Vagina (tissue), 2 donors: ENCODE measurements around the gene TMEM236. TPM values are rescaled to one million over a fixed set of nuclear protein-coding genes. Genes with fewer than 3 reads are reported as not detected.

Experiments
- DNase-seq, 2 donors: peaks; one replicate each; pipeline ENCODE4 v3.0.0-alpha.2; 2017; ENCODE audit errors: extremely low spot score in 2 of 2
- H3K27ac ChIP-seq: fragments of 200-600 bp; sonication (generic); one replicate; pipeline ENCODE4 v1.5.1; 2019
- H3K27me3 ChIP-seq: fragments of 200-600 bp; sonication (generic); one replicate; pipeline ENCODE4 v1.5.1; 2019
- H3K36me3 ChIP-seq, 2 donors: fragments of 200-600 bp; sonication (generic); one replicate each; pipeline ENCODE4 v1.5.1; 2017 to 2019
- H3K4me1 ChIP-seq: fragments of 200-600 bp; sonication (generic); one replicate; pipeline ENCODE4 v1.5.1; 2019
- H3K4me3 ChIP-seq, 2 donors: fragments of 200-600 bp; sonication (generic); 1 replicate in 1 of 2; 2 replicates in 1 of 2; pipeline ENCODE4 v1.5.1; 2016 to 2019
- H3K9me3 ChIP-seq: fragments of 200-600 bp; sonication (generic); one replicate; pipeline ENCODE4 v1.5.1; 2019
- POLR2A ChIP-seq, 2 donors: fragments of 450-650 bp; IDR thresholded peaks; one replicate each; pipeline ENCODE4 v1.6.1; 2017; ENCODE audit warnings: antibody characterized with exemption in 2 of 2, mild to moderate bottlenecking in 2 of 2, moderate library complexity in 2 of 2
- POLR2AphosphoS5 ChIP-seq, 2 donors: sonication (generic); formaldehyde crosslinking; IDR thresholded peaks; one replicate each; pipeline ENCODE4 v1.9.0; 2017; ENCODE audit warnings: antibody characterized with exemption in 2 of 2, mild to moderate bottlenecking in 2 of 2, low read depth in 1 of 2; ENCODE audit not compliant: insufficient read depth in 1 of 2
- intact Hi-C: fragments of 100-400 bp; cut with DNase I; formaldehyde crosslinking; loops from one replicate; pipeline ENCODE4 v1.15.1; 2023
- total RNA-seq: library from RNA; depleted of rRNA; stranded (reverse); fragments of >200 nt; gene quantifications from one replicate; pipeline ENCODE4 v1.2.3, GENCODE V29; 2016
- TF ChIP-seq, protein P1 (sequence below), 3 experiments: fragments of 450-650 bp in 2 of 3; fragments of 200-600 bp in 1 of 3; sonication (generic) in 1 of 3; IDR thresholded peaks; one replicate each; pipeline ENCODE4 v1.5.1; 2017 to 2019; ENCODE audit warnings: antibody characterized with exemption in 3 of 3, mild to moderate bottlenecking in 2 of 3, moderate library complexity in 2 of 3

TMEM236 gene
- total RNA-seq, 1 donor from 2014 or later = not detected

DNA sequence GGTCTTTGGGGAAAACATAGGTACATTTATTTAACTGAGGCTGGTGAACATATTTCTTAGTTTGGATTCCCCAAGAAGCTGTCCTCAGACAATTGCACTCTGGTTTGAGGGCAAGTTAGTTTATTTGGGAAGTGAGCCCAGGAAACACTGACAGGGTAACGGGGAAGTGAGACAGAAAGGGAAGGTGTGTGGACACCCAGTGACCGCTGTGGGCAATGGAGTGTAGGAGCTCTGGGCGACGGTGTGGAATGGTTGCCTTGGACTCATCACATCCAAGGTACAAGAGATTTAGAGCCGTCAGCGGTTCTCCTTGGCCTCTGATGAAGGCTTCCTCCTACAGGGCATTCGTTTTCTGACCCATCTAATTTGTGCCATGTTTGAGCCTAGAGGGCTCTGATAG lies 64.2 kb downstream of the TMEM236 start:
- no peaks in the 10 kb centered on the region for H3K4me1 ChIP-seq
- H3K27me3 ChIP-seq = no peaks in the 10 kb centered on the region
- no peaks in the 10 kb centered on the region for H3K9me3 ChIP-seq
- no peak for DNase-seq
- TF ChIP-seq POLR2AphosphoS5 (IDR thresholded peaks at IDR 0.05; ENCODE audit: insufficient read depth in 1 of 2, low read depth in 1 of 2) = no peak
- TF ChIP-seq POLR2A (IDR thresholded peaks at IDR 0.05) = no peak
- TF ChIP-seq, protein P1, sequence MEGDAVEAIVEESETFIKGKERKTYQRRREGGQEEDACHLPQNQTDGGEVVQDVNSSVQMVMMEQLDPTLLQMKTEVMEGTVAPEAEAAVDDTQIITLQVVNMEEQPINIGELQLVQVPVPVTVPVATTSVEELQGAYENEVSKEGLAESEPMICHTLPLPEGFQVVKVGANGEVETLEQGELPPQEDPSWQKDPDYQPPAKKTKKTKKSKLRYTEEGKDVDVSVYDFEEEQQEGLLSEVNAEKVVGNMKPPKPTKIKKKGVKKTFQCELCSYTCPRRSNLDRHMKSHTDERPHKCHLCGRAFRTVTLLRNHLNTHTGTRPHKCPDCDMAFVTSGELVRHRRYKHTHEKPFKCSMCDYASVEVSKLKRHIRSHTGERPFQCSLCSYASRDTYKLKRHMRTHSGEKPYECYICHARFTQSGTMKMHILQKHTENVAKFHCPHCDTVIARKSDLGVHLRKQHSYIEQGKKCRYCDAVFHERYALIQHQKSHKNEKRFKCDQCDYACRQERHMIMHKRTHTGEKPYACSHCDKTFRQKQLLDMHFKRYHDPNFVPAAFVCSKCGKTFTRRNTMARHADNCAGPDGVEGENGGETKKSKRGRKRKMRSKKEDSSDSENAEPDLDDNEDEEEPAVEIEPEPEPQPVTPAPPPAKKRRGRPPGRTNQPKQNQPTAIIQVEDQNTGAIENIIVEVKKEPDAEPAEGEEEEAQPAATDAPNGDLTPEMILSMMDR (IDR thresholded peaks at IDR 0.05) = no peak
- no peak overlapping the region for H3K27ac ChIP-seq
- no peak overlapping the region for H3K4me3 ChIP-seq
- H3K36me3 ChIP-seq = no peaks in the 10 kb centered on the region
- intact Hi-C loops = no loop called here

GRCh38 chr10:17817316-17817715 lies 65.3 kb downstream of the TMEM236 start:
- TF ChIP-seq, protein P1 (IDR thresholded peaks at IDR 0.05) = no peak
- TF ChIP-seq POLR2A (IDR thresholded peaks at IDR 0.05) = no peak
- no peak for TF ChIP-seq POLR2AphosphoS5 (IDR thresholded peaks at IDR 0.05; ENCODE audit: insufficient read depth in 1 of 2, low read depth in 1 of 2)
- intact Hi-C loops = no loop called here
- no peaks in the 10 kb centered on the region for H3K27me3 ChIP-seq
- no peaks in the 10 kb centered on the region for H3K36me3 ChIP-seq
- no peak overlapping the region for H3K4me3 ChIP-seq
- no peak overlapping the region for H3K27ac ChIP-seq
- no peak for DNase-seq
- no peaks in the 10 kb centered on the region for H3K4me1 ChIP-seq
- H3K9me3 ChIP-seq = no peaks in the 10 kb centered on the region

GRCh38 chr10:17817790-17818189 lies 65.8 kb downstream of the TMEM236 start:
- TF ChIP-seq, protein P1 (IDR thresholded peaks at IDR 0.05) = no peak
- no peak for TF ChIP-seq POLR2AphosphoS5 (IDR thresholded peaks at IDR 0.05; ENCODE audit: insufficient read depth in 1 of 2, low read depth in 1 of 2)
- H3K4me3 ChIP-seq = no peak overlapping the region
- H3K27ac ChIP-seq = no peak overlapping the region
- DNase-seq = no peak
- no peaks in the 10 kb centered on the region for H3K27me3 ChIP-seq
- intact Hi-C loops = no loop called here
- H3K9me3 ChIP-seq = no peaks in the 10 kb centered on the region
- no peaks in the 10 kb centered on the region for H3K36me3 ChIP-seq
- no peaks in the 10 kb centered on the region for H3K4me1 ChIP-seq

DNA sequence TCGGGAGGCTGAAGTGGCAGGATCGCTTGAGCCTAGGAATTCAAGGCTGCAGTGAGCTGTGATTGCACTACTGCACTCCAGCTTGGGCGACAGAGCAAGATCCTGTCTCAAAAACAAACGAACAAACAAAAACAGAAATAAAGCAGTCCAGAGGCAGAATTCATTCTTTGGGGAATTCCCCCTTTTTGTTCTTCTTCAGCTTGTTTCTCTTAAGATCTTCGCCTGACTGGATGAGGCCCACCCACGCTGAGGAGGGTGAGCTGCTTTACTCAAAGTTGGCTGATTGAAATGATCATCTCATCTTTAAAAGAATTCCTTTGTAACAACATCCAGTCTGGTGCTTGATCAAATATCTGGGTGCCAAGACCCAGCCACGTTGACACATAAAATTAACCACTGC lies 67.8 kb downstream of the TMEM236 start:
- Histone ChIP-seq H3K27me3 (no peaks in the 10 kb centered on the region), H3K4me1 (no peaks in the 10 kb centered on the region), H3K9me3 (no peaks in the 10 kb centered on the region), H3K36me3 (no peaks in the 10 kb centered on the region), H3K4me3 (no peak overlapping the region), H3K27ac (no peak overlapping the region)
- TF ChIP-seq POLR2AphosphoS5 (IDR thresholded peaks at IDR 0.05; ENCODE audit: insufficient read depth in 1 of 2, low read depth in 1 of 2) = no peak
- DNase-seq = no peak
- intact Hi-C loops = no loop called here

GRCh38 chr10:17820943-17821342 lies 68.9 kb downstream of the TMEM236 start:
- no peak for TF ChIP-seq POLR2AphosphoS5 (IDR thresholded peaks at IDR 0.05; ENCODE audit: insufficient read depth in 1 of 2, low read depth in 1 of 2)
- TF ChIP-seq POLR2A (IDR thresholded peaks at IDR 0.05) = no peak
- TF ChIP-seq, protein P1 (IDR thresholded peaks at IDR 0.05) = no peak
- H3K4me1 ChIP-seq = no peaks in the 10 kb centered on the region
- no peak overlapping the region for H3K27ac ChIP-seq
- H3K36me3 ChIP-seq = no peaks in the 10 kb centered on the region
- H3K9me3 ChIP-seq = no peaks in the 10 kb centered on the region
- no peaks in the 10 kb centered on the region for H3K27me3 ChIP-seq
- intact Hi-C loops = no loop called here
- DNase-seq = no peak
- no peak overlapping the region for H3K4me3 ChIP-seq

DNA sequence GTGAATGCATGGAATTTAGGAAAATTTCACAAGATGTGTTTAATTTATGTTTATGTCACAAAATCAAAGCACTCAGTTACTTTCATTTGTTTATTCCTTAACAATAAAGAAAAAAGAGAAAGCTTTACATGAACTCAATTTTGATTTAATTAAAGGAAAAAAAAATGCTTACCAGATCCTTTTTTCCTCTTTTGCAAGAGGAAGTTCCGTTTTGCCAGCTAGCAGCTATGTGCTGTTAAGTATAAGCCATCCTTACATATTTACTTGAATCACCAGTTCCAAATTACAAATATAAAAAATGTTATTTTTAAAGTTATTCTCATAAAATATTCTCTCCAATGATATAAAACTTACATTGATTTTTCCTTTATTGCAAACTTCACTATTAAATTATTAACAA lies 69.9 kb downstream of the TMEM236 start:
- no peak overlapping the region for H3K27ac ChIP-seq

More for the DNA sequence above, 69.9 kb downstream of the TMEM236 start:
- Histone ChIP-seq H3K9me3 (no peaks in the 10 kb centered on the region), H3K4me1 (no peaks in the 10 kb centered on the region), H3K36me3 (no peaks in the 10 kb centered on the region), H3K27me3 (no peaks in the 10 kb centered on the region), H3K4me3 (no peak overlapping the region)
- no peak for DNase-seq
- intact Hi-C loops = no loop called here
- no peak for TF ChIP-seq POLR2AphosphoS5 (IDR thresholded peaks at IDR 0.05; ENCODE audit: insufficient read depth in 1 of 2, low read depth in 1 of 2)
